Neural cell (in vitro differentiated cells): ENCODE measurements around the gene EFCAB12. TPM values are rescaled to one million over a fixed set of nuclear protein-coding genes. Genes with fewer than 3 reads are reported as not detected.

ENCODE experiments used
- H2AFZ ChIP-seq: fragments of 200-600, 300-800 bp; sonication (generic), shearing (Covaris generic); 2 replicates; pipeline ENCODE4 v1.6.0; 2014; ENCODE audit warnings: low read depth, mild to moderate bottlenecking, antibody characterized with exemption, low read length, moderate library complexity
- H3F3A ChIP-seq: fragments of 200-600 bp; shearing (Covaris generic); 2 replicates; pipeline ENCODE4 v1.6.1; 2016; ENCODE audit warnings: mild to moderate bottlenecking, moderate library complexity, mixed read lengths, antibody characterized with exemption, low read length; ENCODE audit not compliant: insufficient read depth, poor library complexity, severe bottlenecking
- H3K27ac ChIP-seq: fragments of 200-600, 300-800 bp; sonication (generic), shearing (Covaris generic); 2 replicates; pipeline ENCODE4 v1.5.1; 2014; ENCODE audit warnings: mild to moderate bottlenecking, low read length, moderate library complexity
- H3K27me3 ChIP-seq: fragments of 300-800, 200-600 bp; sonication (generic), shearing (Covaris generic); 2 replicates; pipeline ENCODE4 v1.6.0; 2014; ENCODE audit warnings: mild to moderate bottlenecking, low read depth, low read length, moderate library complexity; ENCODE audit not compliant: insufficient read depth
- H3K36me3 ChIP-seq: fragments of 300-800, 200-600 bp; sonication (generic), shearing (Covaris generic); 2 replicates; pipeline ENCODE4 v1.5.1; 2014; ENCODE audit warnings: mild to moderate bottlenecking, antibody characterized with exemption, low read length, moderate library complexity; ENCODE audit not compliant: insufficient read depth
- H3K4me2 ChIP-seq: fragments of 300-800, 200-600 bp; sonication (generic), shearing (Covaris generic); 2 replicates; pipeline ENCODE4 v1.6.0; 2014; ENCODE audit warnings: mild to moderate bottlenecking, low read length
- H3K4me3 ChIP-seq: fragments of 300-800, 200-600 bp; sonication (generic), shearing (Covaris generic); 2 replicates; pipeline ENCODE4 v1.5.1; 2014; ENCODE audit warnings: mild to moderate bottlenecking, low read length, moderate library complexity
- H3K79me2 ChIP-seq: fragments of 200-600 bp; shearing (Covaris generic); replicated peaks from 2 replicates; pipeline ENCODE4 v1.6.0; 2014; ENCODE audit warnings: mild to moderate bottlenecking, low read length, moderate library complexity; ENCODE audit not compliant: insufficient read depth
- H3K9ac ChIP-seq: fragments of 300-800, 200-600 bp; sonication (generic), shearing (Covaris generic); 2 replicates; pipeline ENCODE4 v1.6.1; 2016; ENCODE audit warnings: mild to moderate bottlenecking, low read length, mixed read lengths
- H3K9me2 ChIP-seq: fragments of 200-600 bp; shearing (Covaris generic); 2 replicates; pipeline ENCODE4 v1.6.1; 2016; ENCODE audit warnings: mild to moderate bottlenecking, low read length, mixed read lengths; ENCODE audit not compliant: insufficient read depth
- H3K9me3 ChIP-seq: fragments of 200-600, 300-800 bp; sonication (generic), shearing (Covaris generic); 2 replicates; pipeline ENCODE4 v1.6.1; 2016; ENCODE audit warnings: mild to moderate bottlenecking, mixed run types, low read length, moderate library complexity, mixed read lengths
- H4K20me1 ChIP-seq: fragments of 200-600 bp; shearing (Covaris generic); 2 replicates; pipeline ENCODE4 v1.6.1; 2016; ENCODE audit warnings: mild to moderate bottlenecking, mixed run types; ENCODE audit not compliant: insufficient read depth
- EP300 ChIP-seq: fragments of 450-650 bp; conservative IDR thresholded peaks from 2 replicates; pipeline ENCODE4 v1.6.1; 2014; ENCODE audit warnings: antibody characterized with exemption, mild to moderate bottlenecking, moderate library complexity; ENCODE audit not compliant: poor library complexity, severe bottlenecking
- EZH2 ChIP-seq: fragments of 200-600, 300-800 bp; shearing (Covaris generic), sonication (generic); IDR thresholded peaks from 2 replicates; pipeline ENCODE4 v1.6.1; 2014; ENCODE audit warnings: antibody characterized with exemption, low read length, borderline replicate concordance, mild to moderate bottlenecking; ENCODE audit not compliant: insufficient read depth, poor library complexity, severe bottlenecking
- MXI1 ChIP-seq: fragments of 450-650 bp; conservative IDR thresholded peaks from 2 replicates; pipeline ENCODE4 v1.6.1; 2014; ENCODE audit warnings: antibody characterized with exemption, mild to moderate bottlenecking; ENCODE audit not compliant: poor library complexity, severe bottlenecking
- POLR2AphosphoS5 ChIP-seq: IDR thresholded peaks from 2 replicates; pipeline ENCODE4 v1.6.1; 2012
- RAD21 ChIP-seq: fragments of 450-650 bp; conservative IDR thresholded peaks from 2 replicates; pipeline ENCODE4 v1.6.1; 2014; ENCODE audit warnings: antibody characterized with exemption, mild to moderate bottlenecking, moderate library complexity
- SMC3 ChIP-seq: fragments of 450-650 bp; conservative IDR thresholded peaks from 2 replicates; pipeline ENCODE4 v1.6.1; 2014; ENCODE audit warnings: antibody characterized with exemption, mild to moderate bottlenecking, moderate library complexity; ENCODE audit not compliant: poor library complexity
- TAF1 ChIP-seq: IDR thresholded peaks from 2 replicates; pipeline ENCODE4 v1.6.1; 2012; ENCODE audit warnings: low read depth
- polyA plus RNA-seq: library from polyadenylated mRNA; depleted of rRNA; stranded (reverse); fragments of >200 nt; gene quantifications from 2 replicates; pipeline ENCODE4 v1.2.3, GENCODE V29; 2014
- small RNA-seq, 3 experiments: library from RNA; depleted of rRNA; stranded (forward); fragments of <200 nt; gene quantifications; one replicate each; pipeline ENCODE3, GENCODE V24; 2012
- TF ChIP-seq, protein P1 (sequence below): fragments of 450-650 bp; IDR thresholded peaks from 2 replicates; pipeline ENCODE4 v1.5.1; 2014; ENCODE audit warnings: antibody characterized with exemption, mild to moderate bottlenecking, moderate library complexity; ENCODE audit not compliant: poor library complexity, severe bottlenecking
- TF ChIP-seq, protein P2 (sequence below): IDR thresholded peaks from 2 replicates; pipeline ENCODE4 v1.6.1; 2012; ENCODE audit warnings: borderline replicate concordance

The EFCAB12 gene
- polyA plus RNA-seq, 1 donor from 2014 or later = 0.32 TPM

- Histone ChIP-seq H3K4me2 (no peak overlapping the region), H3K79me2 (no peaks in the 10 kb centered on the region), H3K4me3 (no peak overlapping the region), H2AFZ (no peak overlapping the region), H3K27me3 (no peaks in the 10 kb centered on the region), H3K9me3 (no peaks in the 10 kb centered on the region), H3F3A (no peaks in the 10 kb centered on the region), H4K20me1 (no peaks in the 10 kb centered on the region), H3K27ac (no peak overlapping the region), H3K9me2 (no peaks in the 10 kb centered on the region), H3K9ac (no peak overlapping the region), H3K36me3 (no peaks in the 10 kb centered on the region)
- TF ChIP-seq RAD21 = no peak
- TF ChIP-seq, protein P1, sequence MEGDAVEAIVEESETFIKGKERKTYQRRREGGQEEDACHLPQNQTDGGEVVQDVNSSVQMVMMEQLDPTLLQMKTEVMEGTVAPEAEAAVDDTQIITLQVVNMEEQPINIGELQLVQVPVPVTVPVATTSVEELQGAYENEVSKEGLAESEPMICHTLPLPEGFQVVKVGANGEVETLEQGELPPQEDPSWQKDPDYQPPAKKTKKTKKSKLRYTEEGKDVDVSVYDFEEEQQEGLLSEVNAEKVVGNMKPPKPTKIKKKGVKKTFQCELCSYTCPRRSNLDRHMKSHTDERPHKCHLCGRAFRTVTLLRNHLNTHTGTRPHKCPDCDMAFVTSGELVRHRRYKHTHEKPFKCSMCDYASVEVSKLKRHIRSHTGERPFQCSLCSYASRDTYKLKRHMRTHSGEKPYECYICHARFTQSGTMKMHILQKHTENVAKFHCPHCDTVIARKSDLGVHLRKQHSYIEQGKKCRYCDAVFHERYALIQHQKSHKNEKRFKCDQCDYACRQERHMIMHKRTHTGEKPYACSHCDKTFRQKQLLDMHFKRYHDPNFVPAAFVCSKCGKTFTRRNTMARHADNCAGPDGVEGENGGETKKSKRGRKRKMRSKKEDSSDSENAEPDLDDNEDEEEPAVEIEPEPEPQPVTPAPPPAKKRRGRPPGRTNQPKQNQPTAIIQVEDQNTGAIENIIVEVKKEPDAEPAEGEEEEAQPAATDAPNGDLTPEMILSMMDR = no peak
- no peak for TF ChIP-seq EZH2
- no peak for TF ChIP-seq MXI1
- TF ChIP-seq TAF1 = no peak
- TF ChIP-seq POLR2AphosphoS5 = no peak
- no peak for TF ChIP-seq EP300
- TF ChIP-seq, protein P2, sequence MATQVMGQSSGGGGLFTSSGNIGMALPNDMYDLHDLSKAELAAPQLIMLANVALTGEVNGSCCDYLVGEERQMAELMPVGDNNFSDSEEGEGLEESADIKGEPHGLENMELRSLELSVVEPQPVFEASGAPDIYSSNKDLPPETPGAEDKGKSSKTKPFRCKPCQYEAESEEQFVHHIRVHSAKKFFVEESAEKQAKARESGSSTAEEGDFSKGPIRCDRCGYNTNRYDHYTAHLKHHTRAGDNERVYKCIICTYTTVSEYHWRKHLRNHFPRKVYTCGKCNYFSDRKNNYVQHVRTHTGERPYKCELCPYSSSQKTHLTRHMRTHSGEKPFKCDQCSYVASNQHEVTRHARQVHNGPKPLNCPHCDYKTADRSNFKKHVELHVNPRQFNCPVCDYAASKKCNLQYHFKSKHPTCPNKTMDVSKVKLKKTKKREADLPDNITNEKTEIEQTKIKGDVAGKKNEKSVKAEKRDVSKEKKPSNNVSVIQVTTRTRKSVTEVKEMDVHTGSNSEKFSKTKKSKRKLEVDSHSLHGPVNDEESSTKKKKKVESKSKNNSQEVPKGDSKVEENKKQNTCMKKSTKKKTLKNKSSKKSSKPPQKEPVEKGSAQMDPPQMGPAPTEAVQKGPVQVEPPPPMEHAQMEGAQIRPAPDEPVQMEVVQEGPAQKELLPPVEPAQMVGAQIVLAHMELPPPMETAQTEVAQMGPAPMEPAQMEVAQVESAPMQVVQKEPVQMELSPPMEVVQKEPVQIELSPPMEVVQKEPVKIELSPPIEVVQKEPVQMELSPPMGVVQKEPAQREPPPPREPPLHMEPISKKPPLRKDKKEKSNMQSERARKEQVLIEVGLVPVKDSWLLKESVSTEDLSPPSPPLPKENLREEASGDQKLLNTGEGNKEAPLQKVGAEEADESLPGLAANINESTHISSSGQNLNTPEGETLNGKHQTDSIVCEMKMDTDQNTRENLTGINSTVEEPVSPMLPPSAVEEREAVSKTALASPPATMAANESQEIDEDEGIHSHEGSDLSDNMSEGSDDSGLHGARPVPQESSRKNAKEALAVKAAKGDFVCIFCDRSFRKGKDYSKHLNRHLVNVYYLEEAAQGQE = no peak
- TF ChIP-seq SMC3 = no peak
These were observed 76.4 kb downstream of the EFCAB12 start for GRCh38 chr3:129352045-129352444.

Small RNA genes within 50 kb of the gene (small RNA-seq; reads per million reads assigned to genes)
- gene SNORA7B = 0 to 0.19 (median 0) reads per million in 3 experiments

Other genes starting within 250 kb of the EFCAB12 start
- 278 and 329 TPM in 2 replicates for gene CNBP, start 244.7 kb downstream of the EFCAB12 start, polyA plus RNA-seq
- 75.0 and 92.7 TPM in 2 replicates for gene COPG1, start 179.0 kb downstream of the EFCAB12 start, polyA plus RNA-seq
- 23.0 and 24.9 TPM in 2 replicates for gene HMCES, start 149.8 kb downstream of the EFCAB12 start, polyA plus RNA-seq
- 48.9 and 50.0 TPM in 2 replicates for gene MBD4, start 11.3 kb upstream of the EFCAB12 start, polyA plus RNA-seq
- 21.6 and 28.3 TPM in 2 replicates for gene IFT122, start 11.6 kb upstream of the EFCAB12 start, polyA plus RNA-seq
- not detected in 2 replicates for gene RHO, start 100.0 kb upstream of the EFCAB12 start, polyA plus RNA-seq
- not detected in 2 replicates for gene H1-8, start 114.5 kb upstream of the EFCAB12 start, polyA plus RNA-seq
- 0.05 TPM in 1 of 2 replicates, not detected in the other for gene PLXND1, start 178.0 kb upstream of the EFCAB12 start, polyA plus RNA-seq